Occipital lobe (tissue), 1 donor: ENCODE data around the gene NODAL. TPM values are rescaled to one million over a fixed set of nuclear protein-coding genes. Genes with fewer than 3 reads are reported as not detected.

Experiments
- total RNA-seq: library from RNA; depleted of rRNA; stranded (reverse); fragments of >200 nt; gene quantifications from one replicate; pipeline ENCODE4 v1.2.3, GENCODE V29; 2014

The NODAL gene
- total RNA-seq, 1 donor from 2014 or later: 2.2 TPM

Other genes with a start within 250 kb of the NODAL start
- gene PPA1, start 208.3 kb downstream of the NODAL start, total RNA-seq: 296 TPM
- gene NPFFR1, start 157.7 kb downstream of the NODAL start, total RNA-seq: 0.31 TPM
- 21.5 TPM for gene LRRC20, start 59.1 kb downstream of the NODAL start, total RNA-seq
- gene EIF4EBP2, start 37.5 kb downstream of the NODAL start, total RNA-seq: 62.5 TPM
- gene PALD1, start 37.1 kb upstream of the NODAL start, total RNA-seq: 8.9 TPM
- not detected for gene PRF1, start 161.1 kb upstream of the NODAL start, total RNA-seq
- 0.16 TPM for gene ADAMTS14, start 230.8 kb upstream of the NODAL start, total RNA-seq